DMS 273 (cell line): ENCODE data around the gene CPT1A.

Experiments used
- DNase-seq: peaks from one replicate; lab custom pipeline; 2025; ENCODE audit not compliant: unreplicated experiment; lab: John Stamatoyannopoulos, UW

The CPT1A gene

DNA sequence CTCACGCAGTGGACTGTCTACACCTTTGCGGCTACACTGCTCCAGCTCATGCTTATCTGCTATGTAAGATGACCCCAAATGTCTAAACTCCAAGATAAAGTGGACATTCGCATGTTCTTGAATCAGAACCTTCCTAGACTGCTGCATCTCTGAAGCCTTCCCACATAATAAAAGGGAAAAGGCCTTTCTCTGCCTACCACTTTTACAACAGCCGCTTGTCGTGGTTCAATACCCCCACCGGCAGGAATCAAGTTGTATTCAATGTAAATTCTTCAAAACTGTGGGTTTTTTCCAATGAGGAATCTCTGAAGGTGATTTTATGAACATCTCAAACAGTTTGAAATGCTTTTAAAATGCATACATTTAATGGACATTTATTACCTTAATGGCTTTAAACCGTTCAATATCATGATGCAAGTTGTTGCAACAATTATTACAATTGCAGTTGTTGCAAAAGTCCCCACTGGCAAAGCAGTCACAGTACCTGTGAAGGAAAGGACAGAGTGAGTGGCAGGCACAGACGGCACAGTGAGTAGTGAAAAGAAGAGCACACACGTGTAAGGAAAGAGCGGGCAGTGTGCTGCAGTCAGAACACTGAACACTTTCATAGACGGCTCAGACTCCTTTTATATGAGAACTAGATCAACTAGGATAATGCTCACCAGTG, 126.1 kb downstream of the CPT1A start:
- DNase-seq, result no peak

DNA sequence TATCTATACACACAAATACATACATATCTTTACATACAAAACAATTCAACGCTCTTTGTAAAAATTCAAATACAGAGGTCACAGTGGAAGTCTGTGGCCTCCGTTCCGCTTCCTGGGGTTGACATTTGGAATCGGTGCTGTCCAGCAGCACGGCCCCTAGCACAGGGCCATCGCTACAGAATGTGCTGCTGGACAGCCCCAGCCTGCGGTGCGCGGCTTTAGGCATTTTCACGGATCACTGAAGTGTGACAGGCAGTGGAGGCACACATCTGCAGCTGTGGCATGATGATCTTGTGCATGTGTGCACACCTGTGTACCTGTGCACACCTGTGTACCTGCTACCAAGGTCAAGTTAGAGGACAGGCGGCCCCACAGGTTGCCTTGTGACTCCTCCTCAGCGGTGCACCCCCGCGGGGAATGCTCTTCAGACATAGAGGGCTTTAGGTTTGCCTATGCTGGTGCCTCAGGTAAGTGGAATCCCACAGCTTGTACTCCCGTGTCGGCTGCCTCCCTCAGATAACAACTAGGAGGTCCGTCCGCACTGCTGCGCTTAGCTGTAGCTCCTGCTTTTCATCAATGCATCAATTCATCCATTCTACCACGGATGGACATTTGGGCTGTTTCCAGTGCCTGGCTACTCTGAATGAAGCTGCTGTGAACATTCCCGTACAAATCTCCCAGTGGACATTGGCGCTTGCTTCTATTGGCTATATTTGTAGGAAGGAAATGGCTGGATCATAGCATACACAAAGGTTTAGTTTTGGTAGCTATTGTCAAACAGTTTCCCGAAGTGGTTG, 127.5 kb downstream of the CPT1A start:
- no peak for DNase-seq

DNA sequence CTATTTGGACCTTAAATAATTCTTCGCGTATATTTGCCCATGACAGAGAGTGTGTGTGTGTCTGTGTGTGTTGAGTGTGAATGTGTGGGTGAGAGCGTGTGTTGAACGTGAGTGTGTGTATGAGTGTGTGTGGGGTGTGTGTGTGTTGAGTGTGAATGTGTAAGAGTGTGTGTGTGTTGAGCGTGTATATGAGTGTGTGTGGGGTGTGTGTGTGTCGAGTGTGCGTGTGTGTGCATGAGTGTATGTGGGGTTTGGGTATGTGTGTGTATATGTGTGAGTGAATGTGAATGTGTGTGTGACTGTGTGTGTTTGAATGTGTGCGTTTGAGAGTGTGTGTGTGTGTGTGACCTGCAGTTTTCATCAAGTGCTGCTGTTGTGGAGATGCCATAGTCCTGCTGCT, 130.6 kb downstream of the CPT1A start:
- no peak for DNase-seq

DNA sequence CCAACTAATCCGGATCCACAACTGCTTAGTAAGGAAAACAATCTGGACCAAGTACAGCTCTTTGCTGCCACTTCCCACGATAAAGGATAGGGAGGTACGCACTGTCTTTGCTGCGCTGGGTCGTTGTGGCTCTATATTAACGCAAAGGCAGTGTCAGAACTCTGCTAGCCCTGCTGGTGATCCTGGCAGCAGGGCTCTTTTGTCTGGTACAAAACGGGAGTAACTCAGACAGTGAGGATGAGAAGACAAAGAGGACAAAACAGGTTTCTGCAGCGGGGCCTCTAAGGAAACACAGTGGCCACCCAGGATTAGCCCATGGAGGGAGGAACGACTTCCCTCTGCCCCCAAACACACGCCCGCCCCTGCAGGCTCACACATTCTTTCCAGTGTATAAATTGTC, 131.3 kb downstream of the CPT1A start:
- no peak for DNase-seq

DNA sequence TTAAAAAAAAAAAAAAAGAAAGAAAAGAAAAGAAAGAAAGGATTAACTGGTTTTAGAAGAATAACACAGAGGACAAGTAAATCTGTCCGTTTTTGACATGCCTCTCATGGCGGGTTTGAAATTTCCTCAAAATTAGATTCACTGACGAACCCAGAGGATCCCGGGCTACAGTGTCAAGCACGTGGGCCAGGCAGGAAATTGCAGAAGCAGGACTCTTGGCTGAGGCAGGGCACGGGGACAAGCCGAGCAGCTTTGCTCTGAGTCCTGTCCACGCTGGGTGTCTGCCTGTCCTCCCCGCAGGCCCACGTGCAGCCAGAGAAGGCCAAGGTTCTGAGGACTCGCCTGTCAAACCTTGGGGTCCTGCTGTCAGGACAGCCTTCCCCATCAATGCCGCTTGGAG, 132.7 kb downstream of the CPT1A start:
- no peak for DNase-seq

DNA sequence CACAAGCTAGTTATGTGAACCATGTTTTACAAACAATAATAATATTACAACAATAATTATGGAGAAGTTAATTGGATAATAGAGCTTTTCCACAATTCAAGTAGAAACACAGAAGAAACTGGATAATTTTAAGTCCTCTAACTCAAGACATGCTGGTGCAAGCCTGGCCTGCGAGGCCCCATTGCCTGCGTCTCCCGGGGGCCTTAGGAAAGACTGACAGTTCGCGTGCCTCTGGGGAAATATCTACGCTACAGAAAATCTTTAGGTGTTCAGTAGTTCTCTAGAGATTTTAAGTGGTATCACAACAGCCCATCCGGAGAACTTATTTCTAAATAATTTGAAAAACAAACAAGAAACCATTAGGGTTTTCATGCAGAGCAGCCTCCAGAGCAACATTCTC, 134.2 kb downstream of the CPT1A start:
- no peak for DNase-seq

DNA sequence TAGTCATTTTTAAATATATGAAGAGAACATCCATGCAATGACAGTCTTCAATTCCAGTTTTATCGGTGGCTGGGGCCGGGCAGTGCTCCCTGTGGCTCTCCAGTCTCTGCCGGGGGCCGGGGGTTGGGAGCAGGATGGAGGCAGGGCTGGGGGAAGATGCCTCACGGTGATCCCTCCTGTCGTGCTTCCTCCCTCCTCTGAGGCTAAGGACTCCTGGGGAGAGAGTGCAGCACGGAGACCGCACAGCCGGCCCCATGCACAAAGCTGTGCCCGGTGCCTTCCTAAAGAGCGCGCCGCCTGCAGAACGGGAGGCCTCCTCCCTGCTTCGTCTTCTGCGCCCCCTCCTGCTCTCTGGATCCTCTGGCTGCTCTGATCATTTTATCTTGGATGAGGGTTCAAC, 136.8 kb downstream of the CPT1A start:
- no peak for DNase-seq
